ENCODE results near the gene PBX4.

DNA sequence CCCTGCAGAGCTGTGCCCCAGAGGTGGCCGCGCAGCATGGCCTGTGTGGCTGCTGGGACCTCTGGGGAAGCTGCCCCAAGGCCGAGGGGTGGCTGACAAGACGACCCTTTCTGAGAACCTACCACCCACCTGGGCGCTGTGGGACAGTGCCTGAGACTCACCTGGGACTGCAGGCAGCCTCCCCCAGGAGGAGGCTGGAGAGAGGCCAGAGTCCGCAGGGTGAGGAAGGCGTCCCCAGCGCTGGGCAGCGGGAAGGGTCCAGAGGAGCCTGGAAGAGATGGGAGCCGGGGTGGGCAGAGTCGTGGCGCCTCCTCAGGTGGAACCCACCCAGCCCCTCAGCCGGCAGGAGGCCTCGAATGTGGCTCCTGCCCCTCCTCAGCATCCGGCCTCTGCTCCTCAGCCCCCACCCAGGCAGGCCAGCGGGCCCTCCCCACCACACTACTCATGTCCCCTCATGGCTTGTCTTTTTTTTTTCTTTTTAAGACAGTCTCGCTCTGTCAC, 55.1 kb downstream of the PBX4 start:
- TF ChIP-seq, protein P1, sequence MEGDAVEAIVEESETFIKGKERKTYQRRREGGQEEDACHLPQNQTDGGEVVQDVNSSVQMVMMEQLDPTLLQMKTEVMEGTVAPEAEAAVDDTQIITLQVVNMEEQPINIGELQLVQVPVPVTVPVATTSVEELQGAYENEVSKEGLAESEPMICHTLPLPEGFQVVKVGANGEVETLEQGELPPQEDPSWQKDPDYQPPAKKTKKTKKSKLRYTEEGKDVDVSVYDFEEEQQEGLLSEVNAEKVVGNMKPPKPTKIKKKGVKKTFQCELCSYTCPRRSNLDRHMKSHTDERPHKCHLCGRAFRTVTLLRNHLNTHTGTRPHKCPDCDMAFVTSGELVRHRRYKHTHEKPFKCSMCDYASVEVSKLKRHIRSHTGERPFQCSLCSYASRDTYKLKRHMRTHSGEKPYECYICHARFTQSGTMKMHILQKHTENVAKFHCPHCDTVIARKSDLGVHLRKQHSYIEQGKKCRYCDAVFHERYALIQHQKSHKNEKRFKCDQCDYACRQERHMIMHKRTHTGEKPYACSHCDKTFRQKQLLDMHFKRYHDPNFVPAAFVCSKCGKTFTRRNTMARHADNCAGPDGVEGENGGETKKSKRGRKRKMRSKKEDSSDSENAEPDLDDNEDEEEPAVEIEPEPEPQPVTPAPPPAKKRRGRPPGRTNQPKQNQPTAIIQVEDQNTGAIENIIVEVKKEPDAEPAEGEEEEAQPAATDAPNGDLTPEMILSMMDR (IDR thresholded peaks at IDR 0.05; ENCODE audit: control extremely low read depth in 1 of 3, insufficient read depth in 1 of 3, low read depth in 1 of 3, low read length in 3 of 3): no peak
- TF ChIP-seq RAD21 (IDR thresholded peaks at IDR 0.05 in 1 of 2, conservative IDR thresholded peaks at IDR 0.05 in 1 of 2; ENCODE audit: low read depth in 2 of 2, low read length in 2 of 2): no peak
- no peak for TF ChIP-seq GABPA (IDR thresholded peaks at IDR 0.05; ENCODE audit: borderline replicate concordance, insufficient read depth, low read length)
- no peak for TF ChIP-seq POLR2AphosphoS5 (IDR thresholded peaks at IDR 0.05; ENCODE audit: low read depth, low read length)
- TF ChIP-seq SP4 (IDR thresholded peaks at IDR 0.05; ENCODE audit: low read length): no peak
- TF ChIP-seq SP1 (IDR thresholded peaks at IDR 0.05; ENCODE audit: low read depth, low read length): no peak
- no peak for TF ChIP-seq CEBPB (IDR thresholded peaks at IDR 0.05; ENCODE audit: low read depth, low read length)
- no peak for TF ChIP-seq RNF2 (IDR thresholded peaks at IDR 0.05; ENCODE audit: borderline replicate concordance, low read depth, low read length, missing control alignments, poor library complexity, severe bottlenecking)
- TF ChIP-seq YY1 (IDR thresholded peaks at IDR 0.05; ENCODE audit: low read depth, low read length): no peak
- no peak for TF ChIP-seq EP300 (IDR thresholded peaks at IDR 0.05; ENCODE audit: borderline replicate concordance in 1 of 2, low read depth in 2 of 2, low read length in 2 of 2)
- TF ChIP-seq, protein P2, sequence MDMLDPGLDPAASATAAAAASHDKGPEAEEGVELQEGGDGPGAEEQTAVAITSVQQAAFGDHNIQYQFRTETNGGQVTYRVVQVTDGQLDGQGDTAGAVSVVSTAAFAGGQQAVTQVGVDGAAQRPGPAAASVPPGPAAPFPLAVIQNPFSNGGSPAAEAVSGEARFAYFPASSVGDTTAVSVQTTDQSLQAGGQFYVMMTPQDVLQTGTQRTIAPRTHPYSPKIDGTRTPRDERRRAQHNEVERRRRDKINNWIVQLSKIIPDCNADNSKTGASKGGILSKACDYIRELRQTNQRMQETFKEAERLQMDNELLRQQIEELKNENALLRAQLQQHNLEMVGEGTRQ (IDR thresholded peaks at IDR 0.05; ENCODE audit: low read length): no peak
- TF ChIP-seq EZH2 (IDR thresholded peaks at IDR 0.05; ENCODE audit: low read depth, low read length, severe bottlenecking): no peak
